Stimulated activated CD8-positive, alpha-beta memory T cell treated with anti-CD3 and anti-CD28 coated beads, Interleukin-12 subunit alpha, Interleukin-12 subunit beta, amount 100 ng/mL, for 4 hours (primary cell): ENCODE results near the gene IRAK3.
"Not testable (repeated sequence)": the region's sequence is repeated elsewhere in the genome, so short reads cannot be mapped to it uniquely, and the experiment has no call there.

ENCODE experiments used
- DNase-seq: peaks from one replicate; pipeline ENCODE4 v3.0.0-alpha.2; 2020; ENCODE audit warnings: low read depth

Gene IRAK3

GRCh38 chr12:66213011-66213410 lies 24.0 kb downstream of the IRAK3 start:
- not testable (repeated sequence) for DNase-seq

DNA sequence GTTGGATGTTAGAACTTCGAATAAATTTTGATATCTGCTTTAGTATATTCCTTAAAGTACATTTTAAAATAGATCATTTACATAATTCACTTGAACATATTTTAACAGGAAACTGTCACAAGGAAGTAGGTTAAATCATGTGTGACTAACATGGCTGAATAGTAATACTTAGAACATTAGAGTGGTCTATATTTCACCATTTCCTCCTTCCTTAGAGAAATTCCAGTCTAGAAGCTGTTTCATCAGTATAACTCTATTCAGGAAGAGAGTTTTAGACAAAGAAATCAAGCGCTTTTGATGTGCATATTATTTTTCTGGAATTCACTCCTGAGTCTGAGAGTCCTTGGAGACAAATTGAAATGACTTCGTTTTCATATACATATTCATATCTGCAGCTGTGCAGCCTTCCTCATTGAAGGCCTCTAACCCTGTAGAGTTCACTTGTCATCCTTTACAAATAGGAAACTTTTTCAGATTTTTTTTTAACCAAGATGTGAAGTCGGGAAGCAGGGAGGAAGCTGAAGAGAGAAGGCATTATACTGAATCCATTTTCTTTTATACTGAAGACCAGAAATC lies 28.4 kb downstream of the IRAK3 start:
- no peak for DNase-seq

DNA sequence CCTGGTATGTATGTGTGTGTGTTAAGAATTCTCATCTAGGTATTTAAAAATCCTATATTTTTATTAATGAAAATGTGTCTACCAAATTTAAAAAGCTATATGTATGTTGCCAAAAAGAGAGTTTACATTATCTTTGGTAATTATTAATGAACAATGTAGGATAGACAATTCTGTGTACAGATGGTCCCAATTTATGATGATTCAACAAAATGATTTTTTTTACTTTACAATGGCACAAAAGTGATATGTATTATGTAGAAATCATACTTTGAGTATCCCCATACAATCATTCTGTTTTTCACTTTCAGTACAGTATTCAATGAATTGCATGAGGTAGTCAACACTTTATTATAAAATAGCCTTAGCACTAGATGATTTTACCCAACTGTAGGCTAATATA lies 39.4 kb downstream of the IRAK3 start:
- no peak for DNase-seq

DNA sequence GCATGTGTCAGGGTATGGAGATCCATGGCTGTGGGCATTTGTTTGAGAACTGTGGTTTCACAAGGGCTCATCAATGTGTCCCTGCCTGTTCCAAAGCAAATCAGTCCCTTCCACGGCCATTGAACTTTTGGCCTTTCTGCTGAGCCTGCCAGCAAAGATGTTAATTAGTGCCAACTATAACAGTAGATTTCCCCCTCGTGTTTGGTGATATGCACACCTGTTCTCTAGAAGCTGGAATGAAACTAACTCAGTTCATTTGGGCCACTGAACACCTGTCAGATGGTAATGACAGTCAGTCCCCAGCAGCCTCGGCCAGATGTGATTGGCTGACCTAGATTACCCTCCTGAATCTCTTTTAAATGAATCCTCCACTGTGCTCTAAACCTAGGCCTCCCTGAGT lies 43.2 kb downstream of the IRAK3 start:
- no peak for DNase-seq

DNA sequence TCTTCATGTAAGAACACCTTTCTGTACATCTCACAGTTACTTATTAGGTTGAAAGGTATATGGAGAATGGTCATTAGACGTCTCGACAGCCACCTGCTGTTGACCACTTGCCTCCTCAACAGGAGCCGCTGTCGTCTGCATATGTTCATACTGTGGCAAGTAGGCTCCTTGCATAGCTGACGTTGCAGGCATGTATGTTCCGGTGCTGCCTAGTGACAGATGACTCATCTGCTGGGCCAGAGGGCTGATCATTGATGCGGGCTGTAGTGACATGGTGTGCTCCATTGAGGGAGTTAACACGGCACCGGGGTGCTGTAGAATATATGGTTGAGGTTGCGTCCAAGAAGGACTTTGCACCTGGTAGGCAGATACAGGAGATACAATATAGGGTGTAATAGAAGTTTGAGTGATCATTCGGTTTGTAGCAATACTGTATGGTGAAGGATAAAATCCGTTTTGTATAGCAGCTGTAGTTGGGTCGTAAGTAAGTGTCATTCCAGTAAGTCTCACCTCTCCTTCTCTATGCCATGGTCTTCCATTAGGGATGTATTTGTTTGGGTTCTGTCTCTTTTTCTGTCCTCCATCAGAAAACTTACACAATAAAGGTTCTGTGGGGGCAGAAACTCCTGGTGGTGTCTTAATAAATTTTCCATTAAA lies 45.2 kb downstream of the IRAK3 start:
- DNase-seq, result not testable (repeated sequence)

GRCh38 chr12:66234773-66235625 lies 46.0 kb downstream of the IRAK3 start:
- DNase-seq, result peak; percentile 17

DNA sequence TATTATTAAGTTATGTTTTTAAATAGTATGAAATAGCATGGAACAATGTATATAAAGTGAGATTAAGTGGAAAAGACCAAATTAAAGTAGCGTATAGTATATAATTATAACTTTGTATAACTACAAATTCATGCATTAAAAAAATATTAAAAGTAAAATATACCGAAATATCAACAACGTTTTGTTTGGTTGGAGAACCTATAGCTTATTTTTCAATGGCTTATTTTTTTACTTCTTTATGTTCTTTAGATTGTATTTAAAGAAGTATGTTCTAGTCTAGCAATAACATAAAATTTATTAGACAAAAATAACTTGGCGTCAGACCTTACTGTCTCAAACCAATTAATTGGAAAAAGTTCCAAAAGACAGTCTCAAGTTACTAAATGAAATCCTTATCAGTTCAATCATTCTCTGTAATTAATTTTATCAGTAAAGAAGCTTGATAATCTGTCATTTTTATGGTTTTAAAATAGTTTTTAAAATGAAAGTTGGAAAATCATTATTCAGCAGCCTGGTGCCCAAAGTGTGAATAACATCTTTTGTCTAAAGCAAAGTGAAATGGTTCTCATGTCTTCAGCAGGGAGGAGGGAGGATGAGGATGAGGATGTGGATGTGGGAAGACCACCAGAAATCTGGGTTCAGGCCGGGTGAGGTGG lies 46.7 kb downstream of the IRAK3 start:
- no peak for DNase-seq

DNA sequence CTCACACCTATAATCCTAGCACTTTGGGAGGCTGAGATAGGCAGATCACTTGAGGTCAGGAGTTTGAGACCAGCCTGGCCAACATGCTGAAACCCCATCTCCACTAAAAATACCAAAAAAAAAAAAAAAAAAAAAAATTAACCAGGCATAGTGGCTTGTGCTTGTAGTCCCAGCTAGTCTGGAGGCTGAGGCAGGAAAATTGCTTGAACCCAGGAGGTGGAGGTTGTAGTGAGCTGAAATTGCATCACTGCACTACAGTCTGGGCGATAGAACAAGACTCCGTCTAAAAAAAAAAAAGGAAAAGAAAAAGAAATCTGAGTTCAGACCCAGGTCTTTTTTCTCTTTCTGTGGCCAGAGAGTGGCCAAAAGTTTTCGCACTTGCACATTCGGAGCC lies 47.3 kb downstream of the IRAK3 start:
- DNase-seq, result not testable (repeated sequence)

GRCh38 chr12:66236969-66237368 lies 48.0 kb downstream of the IRAK3 start:
- no peak for DNase-seq

GRCh38 chr12:66237505-66238175 lies 48.6 kb downstream of the IRAK3 start:
- no peak for DNase-seq

GRCh38 chr12:66239295-66239694 lies 50.3 kb downstream of the IRAK3 start:
- DNase-seq, result no peak

DNA sequence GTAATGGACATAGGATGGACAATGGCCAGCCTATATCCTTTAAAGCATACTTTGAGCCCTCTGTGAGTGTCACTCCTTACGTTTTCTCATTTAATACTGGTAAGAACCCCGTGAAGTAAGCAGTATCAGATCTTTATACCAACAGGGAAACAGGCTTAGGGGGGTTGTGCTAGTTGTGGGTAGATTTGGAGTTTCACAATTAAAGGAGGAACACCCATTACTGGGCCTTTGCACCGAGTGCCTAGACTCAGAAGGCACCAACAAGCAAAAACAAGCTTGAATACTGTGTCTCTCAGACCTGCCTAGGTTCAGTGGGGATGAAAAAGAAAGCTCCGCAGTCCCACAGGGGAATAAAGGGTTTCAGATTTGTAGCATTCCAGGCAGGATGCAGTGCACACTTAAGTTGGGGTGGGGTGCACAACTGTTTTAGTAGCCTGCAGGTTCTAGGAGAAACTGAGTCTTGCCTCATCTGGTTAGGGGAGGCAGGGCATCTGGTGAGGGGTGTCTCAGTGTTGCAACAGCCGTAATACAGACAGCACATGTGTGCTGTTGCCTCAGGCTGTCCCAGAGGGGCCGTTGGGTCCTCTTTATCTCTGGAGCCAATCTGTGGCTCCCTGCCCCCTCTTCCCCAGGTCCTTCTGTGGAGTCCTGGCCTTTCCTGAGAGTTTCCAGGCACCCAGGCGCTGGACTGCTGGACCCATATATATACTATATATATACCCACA lies 51.2 kb downstream of the IRAK3 start:
- no peak for DNase-seq

DNA sequence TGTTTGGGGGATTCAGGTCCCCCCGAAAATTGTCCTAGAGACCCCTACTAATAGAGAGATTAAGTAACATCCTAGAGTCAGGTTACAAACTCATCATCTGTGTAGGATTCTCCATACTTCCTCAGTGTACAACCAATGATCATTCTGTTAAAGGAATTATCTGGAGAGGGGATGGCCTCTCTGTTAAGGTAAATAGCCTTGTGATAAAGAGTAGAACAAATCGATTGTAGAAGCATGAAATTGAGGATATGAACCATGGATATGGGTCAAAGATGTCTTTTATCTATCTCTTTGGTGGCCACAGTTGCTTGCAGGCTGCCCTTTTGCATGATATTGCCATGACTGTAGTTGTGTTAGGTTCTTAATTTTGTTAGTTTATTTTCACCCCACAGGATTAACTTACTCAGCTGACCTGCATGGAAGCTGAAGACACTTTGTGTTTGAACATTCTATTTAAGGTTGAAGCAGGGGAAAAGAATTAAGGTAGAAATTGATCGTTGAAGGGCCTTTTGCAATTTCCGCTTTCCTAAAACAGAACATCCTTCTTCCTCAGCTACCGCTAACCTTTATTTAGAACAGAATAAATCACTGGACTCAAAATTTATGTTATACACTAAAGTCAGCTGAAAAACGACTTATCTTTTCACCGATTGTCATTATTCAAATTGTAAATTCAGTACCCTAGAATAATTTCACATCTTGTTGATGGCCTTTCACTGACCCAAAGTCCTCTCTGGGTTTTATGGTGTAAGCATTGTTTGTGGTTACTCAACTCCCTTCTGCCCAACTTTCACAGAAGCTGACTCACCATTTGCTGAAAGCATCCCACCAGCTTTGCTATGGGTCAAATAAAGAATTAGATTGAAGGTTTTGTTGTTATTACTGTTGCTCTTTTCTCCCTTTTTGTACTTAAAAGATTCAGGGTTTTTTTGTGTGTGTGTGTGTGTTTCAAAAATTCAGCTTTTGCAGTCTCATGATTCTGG lies 52.3 kb downstream of the IRAK3 start:
- DNase-seq, result no peak

DNA sequence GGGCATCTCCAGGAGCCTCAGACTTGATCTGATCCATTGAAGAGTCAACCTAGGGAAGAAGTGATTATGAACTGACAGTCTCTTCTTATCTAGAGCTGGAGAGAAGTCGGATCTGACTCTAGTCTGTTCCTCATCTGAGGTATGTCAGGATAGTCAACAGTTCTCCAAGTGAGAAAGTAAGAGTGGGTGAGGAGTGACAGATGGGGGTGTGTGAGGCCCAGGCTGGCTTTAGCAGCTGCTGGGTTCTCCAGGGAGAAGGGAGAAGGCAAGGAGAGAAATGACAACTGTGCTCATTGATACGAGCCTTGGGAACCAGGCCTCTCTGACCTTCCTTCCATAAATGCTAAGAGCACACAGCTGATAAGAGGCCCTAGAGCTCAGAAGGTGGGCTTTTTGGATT lies 53.3 kb downstream of the IRAK3 start:
- no peak for DNase-seq

GRCh38 chr12:66243911-66244310 lies 54.9 kb downstream of the IRAK3 start:
- DNase-seq, result no peak

DNA sequence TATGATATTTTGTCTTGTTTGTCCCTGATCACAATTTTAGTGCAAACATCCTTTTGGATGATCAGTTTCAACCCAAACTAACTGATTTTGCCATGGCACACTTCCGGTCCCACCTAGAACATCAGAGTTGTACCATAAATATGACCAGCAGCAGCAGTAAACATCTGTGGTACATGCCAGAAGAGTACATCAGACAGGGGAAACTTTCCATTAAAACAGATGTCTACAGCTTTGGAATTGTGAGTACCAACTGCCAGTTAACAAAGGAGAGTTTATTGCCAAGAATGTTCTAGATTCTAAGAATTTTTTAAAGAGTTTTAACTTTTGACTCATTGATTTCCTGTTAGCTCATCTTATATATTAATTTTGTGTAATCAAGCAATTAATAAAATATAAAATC lies 55.4 kb downstream of the IRAK3 start:
- DNase-seq, result no peak

- no peak for DNase-seq
These were observed 58.7 kb downstream of the IRAK3 start for GRCh38 chr12:66247741-66248140.

DNA sequence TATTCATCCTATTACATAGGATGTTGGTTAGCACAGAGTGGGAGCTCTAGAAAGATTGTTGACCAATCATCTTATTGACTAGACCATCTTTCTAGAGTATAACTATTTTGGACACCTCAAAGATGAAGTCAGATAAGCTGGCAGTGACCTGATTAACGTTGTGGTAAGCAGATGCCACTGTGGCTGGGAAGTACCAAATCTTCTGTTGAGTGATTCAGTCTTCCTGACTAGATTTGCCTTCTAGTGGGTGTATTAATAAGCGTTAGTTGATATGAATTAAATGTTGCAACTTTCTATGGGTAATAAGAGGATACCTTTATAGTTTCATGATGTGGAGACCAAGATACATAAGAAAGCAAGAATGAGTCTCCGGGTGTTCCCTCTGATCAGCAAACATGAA lies 62.0 kb downstream of the IRAK3 start:
- DNase-seq, result no peak

DNA sequence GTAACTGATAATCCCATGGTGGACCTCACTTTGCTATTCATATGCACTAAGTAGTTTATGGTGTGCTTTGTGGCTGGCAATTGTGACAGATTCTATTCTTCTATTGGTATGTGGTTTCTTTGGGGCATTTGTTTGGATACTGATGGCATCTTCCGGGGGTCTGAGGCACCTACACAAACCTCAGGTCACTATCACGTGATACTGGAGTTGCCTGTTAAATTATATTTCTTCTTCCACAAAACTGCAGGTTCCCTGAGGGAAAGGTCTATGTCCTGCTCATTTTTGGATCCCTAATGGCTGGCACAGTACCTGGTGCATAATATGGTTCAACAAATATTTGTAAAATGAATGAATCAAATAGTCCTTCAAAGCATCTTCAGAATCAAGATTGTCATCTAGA lies 63.8 kb downstream of the IRAK3 start:
- DNase-seq, result no peak

- no peak for DNase-seq
These were observed 66.7 kb downstream of the IRAK3 start for GRCh38 chr12:66255737-66256136.
